Neutrophil (primary cell): ENCODE measurements around the gene LORICRIN.
"Not testable (repeated sequence)": the region's sequence is repeated elsewhere in the genome, so short reads cannot be mapped to it uniquely, and the experiment has no call there.

Experiments used
- H3K27ac ChIP-seq: fragments of 200-600 bp; sonication (generic); 2 replicates; pipeline ENCODE4 v1.5.1; 2016; ENCODE audit warnings: mild to moderate bottlenecking, moderate library complexity
- H3K27me3 ChIP-seq: fragments of 200-600 bp; sonication (generic); 2 replicates; pipeline ENCODE4 v1.6.0; 2016; ENCODE audit warnings: mild to moderate bottlenecking
- H3K36me3 ChIP-seq: fragments of 200-600 bp; sonication (generic); 2 replicates; pipeline ENCODE4 v1.5.1; 2017
- H3K4me1 ChIP-seq, 2 experiments: fragments of 200-600 bp in 1 of 2; sonication (generic) in 1 of 2; 1 replicate in 1 of 2; 2 replicates in 1 of 2; pipeline versions ENCODE4 v1.5.1 to v1.6.1; 2013 to 2016; ENCODE audit warnings: low read depth in 1 of 2, low read length in 1 of 2, mild to moderate bottlenecking in 1 of 2, moderate library complexity in 1 of 2; ENCODE audit not compliant: control insufficient read depth in 1 of 2, insufficient read depth in 1 of 2
- H3K4me3 ChIP-seq, 2 experiments: fragments of 200-600 bp in 1 of 2; sonication (generic) in 1 of 2; 1 replicate in 1 of 2; 2 replicates in 1 of 2; pipeline ENCODE4 v1.5.1; 2013 to 2016; ENCODE audit warnings: low read depth in 1 of 2, low read length in 1 of 2, mild to moderate bottlenecking in 1 of 2, moderate library complexity in 1 of 2
- H3K9me3 ChIP-seq: fragments of 200-600 bp; sonication (generic); 2 replicates; pipeline ENCODE4 v1.5.1; 2016
- TF ChIP-seq, protein P1 (sequence below): fragments of 200-600 bp; sonication (generic); IDR thresholded peaks from 2 replicates; pipeline ENCODE4 v1.5.1; 2016; ENCODE audit warnings: antibody characterized with exemption

LORICRIN gene

DNA sequence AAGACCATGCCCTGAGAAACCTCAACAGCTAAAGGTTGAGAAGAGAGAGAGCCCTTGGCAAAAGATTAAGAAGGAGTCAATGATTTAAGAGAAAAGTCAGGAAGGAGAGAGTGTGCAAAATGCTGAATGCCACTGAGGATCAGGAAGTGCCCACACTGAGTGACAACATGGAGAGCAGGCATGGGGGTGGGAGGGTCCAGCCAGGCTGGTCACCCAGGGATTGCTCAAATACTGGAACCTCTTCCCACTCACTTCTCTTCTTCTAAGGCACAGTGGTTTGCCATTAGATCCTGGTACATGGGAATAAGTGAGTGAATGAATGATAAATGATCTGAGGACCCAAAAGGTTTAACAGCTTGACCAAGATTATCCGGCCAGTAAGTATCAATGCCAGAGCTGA is 31.0 kb upstream of the LORICRIN start:
- H3K9me3 ChIP-seq: no peaks in the 10 kb centered on the region
- H3K4me1 ChIP-seq: peaks cover 33 to 39% of the 10 kb centered on the region in 2 experiments
- peaks cover 55% of the 10 kb centered on the region for H3K27me3 ChIP-seq
- TF ChIP-seq, protein P1, sequence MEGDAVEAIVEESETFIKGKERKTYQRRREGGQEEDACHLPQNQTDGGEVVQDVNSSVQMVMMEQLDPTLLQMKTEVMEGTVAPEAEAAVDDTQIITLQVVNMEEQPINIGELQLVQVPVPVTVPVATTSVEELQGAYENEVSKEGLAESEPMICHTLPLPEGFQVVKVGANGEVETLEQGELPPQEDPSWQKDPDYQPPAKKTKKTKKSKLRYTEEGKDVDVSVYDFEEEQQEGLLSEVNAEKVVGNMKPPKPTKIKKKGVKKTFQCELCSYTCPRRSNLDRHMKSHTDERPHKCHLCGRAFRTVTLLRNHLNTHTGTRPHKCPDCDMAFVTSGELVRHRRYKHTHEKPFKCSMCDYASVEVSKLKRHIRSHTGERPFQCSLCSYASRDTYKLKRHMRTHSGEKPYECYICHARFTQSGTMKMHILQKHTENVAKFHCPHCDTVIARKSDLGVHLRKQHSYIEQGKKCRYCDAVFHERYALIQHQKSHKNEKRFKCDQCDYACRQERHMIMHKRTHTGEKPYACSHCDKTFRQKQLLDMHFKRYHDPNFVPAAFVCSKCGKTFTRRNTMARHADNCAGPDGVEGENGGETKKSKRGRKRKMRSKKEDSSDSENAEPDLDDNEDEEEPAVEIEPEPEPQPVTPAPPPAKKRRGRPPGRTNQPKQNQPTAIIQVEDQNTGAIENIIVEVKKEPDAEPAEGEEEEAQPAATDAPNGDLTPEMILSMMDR: no peak
- no peaks in the 10 kb centered on the region for H3K36me3 ChIP-seq
- H3K27ac ChIP-seq: no peak overlapping the region
- H3K4me3 ChIP-seq: no peak overlapping the region

DNA sequence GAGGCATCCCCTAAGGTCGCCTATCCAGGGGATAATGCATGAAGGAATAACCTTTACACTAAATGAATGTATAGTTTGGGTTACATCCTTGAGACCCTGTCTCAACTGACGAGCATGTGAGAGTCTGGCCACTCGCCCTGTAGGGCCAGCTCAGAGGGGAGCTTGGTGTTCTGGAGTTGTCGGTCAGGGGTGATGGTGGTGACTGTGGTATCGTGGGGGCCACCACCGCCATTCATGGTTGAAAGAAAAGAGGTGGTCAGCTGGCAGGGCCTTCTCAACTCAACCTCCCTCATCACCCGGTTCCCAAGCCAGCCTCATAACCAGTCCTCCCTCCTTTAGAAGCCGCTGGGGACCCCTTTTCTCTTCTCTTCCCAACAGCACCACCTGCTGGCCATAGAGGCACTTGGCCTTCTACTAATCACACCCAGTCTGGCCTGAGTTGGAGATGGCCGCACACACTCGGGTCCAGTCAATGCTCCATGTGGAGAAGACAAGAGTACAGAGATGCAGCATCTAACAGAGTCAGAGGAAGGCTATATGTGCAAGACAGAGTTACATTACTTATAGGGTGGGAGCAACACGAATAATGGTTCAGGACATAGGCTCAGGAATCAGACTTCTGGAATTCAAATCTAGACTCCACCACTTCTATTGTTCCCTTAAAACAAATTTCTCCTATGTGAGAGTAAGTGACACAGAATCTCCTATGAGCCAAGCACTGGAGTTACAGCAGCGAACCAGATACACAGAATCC is 30.2 kb upstream of the LORICRIN start:
- H3K4me3 ChIP-seq, H3K27ac ChIP-seq, H3K9me3 ChIP-seq, H3K36me3 ChIP-seq: not testable (repeated sequence)
- H3K4me1 ChIP-seq: peaks cover 39 to 47% of the 10 kb centered on the region in 2 experiments
- peaks cover 47% of the 10 kb centered on the region for H3K27me3 ChIP-seq
- TF ChIP-seq, protein P1: peak; percentile 14

DNA sequence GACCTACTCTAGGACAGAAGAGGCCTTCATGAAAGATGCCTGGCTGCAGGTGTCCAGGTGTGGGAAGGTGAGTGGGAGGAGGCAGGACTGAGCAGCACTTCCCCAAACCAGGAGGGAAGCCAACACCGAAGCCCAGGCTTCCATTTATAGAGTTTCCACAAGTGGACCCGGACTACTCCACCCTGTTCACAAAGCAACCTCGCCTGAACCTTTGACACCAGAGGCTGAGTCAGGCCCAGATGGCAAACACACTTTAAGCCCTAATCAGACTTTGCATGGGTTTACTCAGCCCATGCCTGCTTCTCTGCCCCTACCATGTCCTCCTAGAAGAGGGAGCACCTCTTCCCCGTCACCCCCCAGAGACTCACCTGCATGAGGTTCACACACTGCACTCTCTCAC is 28.1 kb upstream of the LORICRIN start:
- Histone ChIP-seq H3K36me3 (no peaks in the 10 kb centered on the region), H3K27me3 (peaks cover 28% of the 10 kb centered on the region), H3K4me3 (peak overlapping the region in 1 of 2 experiments; percentile 15), H3K27ac (peak overlapping the region; percentile 87), H3K4me1 (peaks cover 39 to 49% of the 10 kb centered on the region in 2 experiments), H3K9me3 (no peaks in the 10 kb centered on the region)
- TF ChIP-seq, protein P1: no peak

DNA sequence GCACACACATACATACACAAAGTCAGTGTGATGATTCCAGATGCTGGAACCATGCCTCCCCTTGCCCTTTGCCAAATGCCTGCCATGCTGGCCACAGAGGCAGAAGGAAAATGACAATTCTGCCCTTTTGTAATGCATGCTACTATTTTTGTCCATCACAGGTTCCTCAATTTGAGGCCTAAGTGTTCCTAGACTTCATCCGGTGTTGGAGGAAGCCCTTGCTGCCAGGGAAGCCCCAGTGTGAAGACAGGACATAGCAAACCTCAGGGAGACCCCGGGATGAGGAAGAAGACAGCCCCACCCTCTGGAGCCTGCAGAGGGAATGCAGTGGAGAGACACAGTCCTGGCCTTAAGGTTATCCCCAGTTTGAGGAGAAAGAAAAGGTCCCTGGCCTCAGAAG is 27.7 kb upstream of the LORICRIN start:
- Histone ChIP-seq H3K9me3 (no peaks in the 10 kb centered on the region), H3K27ac (peak overlapping the region; percentile 87), H3K27me3 (peaks cover 24% of the 10 kb centered on the region), H3K4me1 (peaks cover 39 to 49% of the 10 kb centered on the region in 2 experiments), H3K36me3 (no peaks in the 10 kb centered on the region), H3K4me3 (peak overlapping the region in 1 of 2 experiments; percentile 15)
- TF ChIP-seq, protein P1: no peak

DNA sequence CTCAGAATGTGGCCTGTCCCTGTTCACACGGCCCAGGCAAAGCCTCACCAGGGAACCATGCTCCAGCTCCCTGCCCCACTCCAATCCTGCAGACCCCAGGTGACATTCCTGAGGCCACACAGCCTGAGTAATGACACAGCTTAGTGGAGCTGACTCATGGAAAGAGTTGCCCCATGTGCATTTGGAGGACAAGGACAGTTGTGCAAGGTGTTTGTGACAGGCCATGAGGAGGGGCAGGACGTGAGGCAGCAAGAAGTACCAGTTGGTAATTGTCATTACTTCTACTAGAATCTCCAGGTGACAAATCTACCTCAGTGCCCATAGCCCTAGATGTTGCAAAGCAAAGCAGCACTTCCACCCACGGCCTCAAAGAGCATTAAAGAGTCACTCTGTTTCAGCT is 26.9 kb upstream of the LORICRIN start:
- peaks cover 39 to 49% of the 10 kb centered on the region in 2 experiments for H3K4me1 ChIP-seq
- TF ChIP-seq, protein P1: no peak
- H3K36me3 ChIP-seq: no peaks in the 10 kb centered on the region
- H3K27ac ChIP-seq: peak overlapping the region; percentile 87
- peak overlapping the region in 1 of 2 experiments; percentile 15 for H3K4me3 ChIP-seq
- peaks cover 21% of the 10 kb centered on the region for H3K27me3 ChIP-seq
- H3K9me3 ChIP-seq: no peaks in the 10 kb centered on the region
